ENCODE data around the gene OSBP2.
A peak's percentile ranks its signal among the peaks of the same experiment; 100 is the strongest.

Gene OSBP2

DNA sequence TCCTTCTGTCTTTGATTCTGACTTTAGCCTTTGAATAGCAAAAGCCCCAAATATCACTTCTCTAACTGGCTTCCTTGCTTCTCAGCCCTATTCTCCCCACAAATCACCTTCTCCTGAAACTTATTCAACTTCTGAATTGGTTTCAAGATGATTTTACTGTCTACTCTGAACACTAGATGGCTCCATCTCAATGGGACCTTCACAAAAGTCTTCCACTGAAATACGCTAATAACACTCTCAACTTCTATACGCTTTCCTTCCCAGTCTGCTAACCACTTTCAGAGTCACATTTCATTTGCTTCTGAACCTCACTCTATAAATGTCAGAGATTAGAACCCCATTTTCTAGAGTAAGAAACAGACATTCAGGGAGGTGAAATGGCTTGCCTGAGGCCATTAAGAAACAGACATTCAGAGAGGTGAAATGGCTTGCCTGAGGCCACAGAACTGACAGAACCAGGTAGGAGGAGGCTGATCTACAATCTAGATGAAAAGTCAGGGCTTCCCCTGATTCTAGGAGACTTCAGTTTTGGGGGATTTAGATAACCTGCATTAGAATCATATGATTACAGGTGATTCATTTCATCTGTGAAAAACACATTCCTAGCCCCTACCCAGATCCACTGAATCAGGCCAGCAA is 253.3 kb downstream of the OSBP2 start:
- no peaks in the 10 kb centered on the region for H3K79me2 ChIP-seq (ENCODE audit: insufficient read depth, low read length)
- no peak overlapping the region for H3K4me2 ChIP-seq (ENCODE audit: low read depth, low read length, poor library complexity, severe bottlenecking)
- no peaks in the 10 kb centered on the region for H4K20me1 ChIP-seq (ENCODE audit: insufficient read depth, low read length, poor library complexity, severe bottlenecking)
- no peak overlapping the region for H3K4me3 ChIP-seq (ENCODE audit: low read length, poor library complexity, severe bottlenecking)
- H3K27me3 ChIP-seq (ENCODE audit: insufficient read depth, low read length, poor library complexity, severe bottlenecking), result no peaks in the 10 kb centered on the region
- no peaks in the 10 kb centered on the region for H3K9me2 ChIP-seq (replicated peaks; ENCODE audit: low read depth, low read length)
- H3K9me3 ChIP-seq (ENCODE audit: insufficient read depth, low read depth, low read length), result no peaks in the 10 kb centered on the region
- no peaks in the 10 kb centered on the region for H3F3A ChIP-seq (ENCODE audit: low read depth)
- H3K9ac ChIP-seq (ENCODE audit: low read depth, low read length, poor library complexity, severe bottlenecking), result no peak overlapping the region
- H2AFZ ChIP-seq (ENCODE audit: low read length), result no peak overlapping the region
- H3K36me3 ChIP-seq (ENCODE audit: insufficient read depth, low read length), result peaks cover 74% of the 10 kb centered on the region; the same call in 1 of the 2 replicates
- H3K4me1 ChIP-seq (ENCODE audit: insufficient read depth, low read length, poor library complexity, severe bottlenecking), result no peaks in the 10 kb centered on the region
- TF ChIP-seq CTCF (conservative IDR thresholded peaks at IDR 0.05; ENCODE audit: low read length), result peak; percentile 74
- no peak for TF ChIP-seq EZH2phosphoT487 (IDR thresholded peaks at IDR 0.05; ENCODE audit: borderline replicate concordance)

- H3K9ac ChIP-seq (ENCODE audit: low read depth, low read length, poor library complexity, severe bottlenecking), result no peak overlapping the region
- TF ChIP-seq EZH2phosphoT487 (IDR thresholded peaks at IDR 0.05; ENCODE audit: borderline replicate concordance) (no peak), CTCF (conservative IDR thresholded peaks at IDR 0.05; ENCODE audit: low read length) (no peak)
- H3K4me1 ChIP-seq (ENCODE audit: insufficient read depth, low read length, poor library complexity, severe bottlenecking), result no peaks in the 10 kb centered on the region
- no peaks in the 10 kb centered on the region for H4K20me1 ChIP-seq (ENCODE audit: insufficient read depth, low read length, poor library complexity, severe bottlenecking)
- H3K4me2 ChIP-seq (ENCODE audit: low read depth, low read length, poor library complexity, severe bottlenecking), result no peak overlapping the region
- no peaks in the 10 kb centered on the region for H3K79me2 ChIP-seq (ENCODE audit: insufficient read depth, low read length)
- H3K27me3 ChIP-seq (ENCODE audit: insufficient read depth, low read length, poor library complexity, severe bottlenecking), result no peaks in the 10 kb centered on the region
- H2AFZ ChIP-seq (ENCODE audit: low read length), result no peak overlapping the region
- H3K4me3 ChIP-seq (ENCODE audit: low read length, poor library complexity, severe bottlenecking), result no peak overlapping the region
- no peaks in the 10 kb centered on the region for H3K9me2 ChIP-seq (replicated peaks; ENCODE audit: low read depth, low read length)
- peaks cover 66% of the 10 kb centered on the region; the same call in 1 of the 2 replicates for H3K36me3 ChIP-seq (ENCODE audit: insufficient read depth, low read length)
- H3F3A ChIP-seq (ENCODE audit: low read depth), result no peaks in the 10 kb centered on the region
- H3K9me3 ChIP-seq (ENCODE audit: insufficient read depth, low read depth, low read length), result no peaks in the 10 kb centered on the region
These were observed 254.3 kb downstream of the OSBP2 start for GRCh38 chr22:30948930-30949342.

GRCh38 chr22:30949934-30950660 is 255.4 kb downstream of the OSBP2 start:
- Histone ChIP-seq H3K9ac (ENCODE audit: low read depth, low read length, poor library complexity, severe bottlenecking) (no peak overlapping the region), H3K79me2 (ENCODE audit: insufficient read depth, low read length) (no peaks in the 10 kb centered on the region), H3K9me3 (ENCODE audit: insufficient read depth, low read depth, low read length) (no peaks in the 10 kb centered on the region), H3K4me3 (ENCODE audit: low read length, poor library complexity, severe bottlenecking) (no peak overlapping the region), H3F3A (ENCODE audit: low read depth) (no peaks in the 10 kb centered on the region), H4K20me1 (ENCODE audit: insufficient read depth, low read length, poor library complexity, severe bottlenecking) (no peaks in the 10 kb centered on the region), H2AFZ (ENCODE audit: low read length) (no peak overlapping the region), H3K4me1 (ENCODE audit: insufficient read depth, low read length, poor library complexity, severe bottlenecking) (no peaks in the 10 kb centered on the region), H3K4me2 (ENCODE audit: low read depth, low read length, poor library complexity, severe bottlenecking) (no peak overlapping the region), H3K27me3 (ENCODE audit: insufficient read depth, low read length, poor library complexity, severe bottlenecking) (no peaks in the 10 kb centered on the region), H3K9me2 (replicated peaks; ENCODE audit: low read depth, low read length) (no peaks in the 10 kb centered on the region), H3K36me3 (ENCODE audit: insufficient read depth, low read length) (peaks cover 55% of the 10 kb centered on the region; the same call in 1 of the 2 replicates)
- TF ChIP-seq CTCF (conservative IDR thresholded peaks at IDR 0.05; ENCODE audit: low read length) (peak; percentile 21; the same call in 1 of the 2 replicates), EZH2phosphoT487 (IDR thresholded peaks at IDR 0.05; ENCODE audit: borderline replicate concordance) (no peak)

Measured in Loucy (cell line).